OCI-LY3 (cell line): ENCODE measurements around the gene NIP7.

Experiments used
- H2AFZ ChIP-seq: fragments of 200-600, 300-600 bp; shearing (Covaris generic); 2 replicates; pipeline ENCODE4 v1.6.0; 2014; ENCODE audit warnings: antibody characterized with exemption, low read depth, low read length
- H3K27ac ChIP-seq: fragments of 200-600, 300-600 bp; sonication (generic); 2 replicates; pipeline ENCODE4 v1.5.1; 2014; ENCODE audit warnings: mild to moderate bottlenecking, low read length, moderate library complexity, mixed read lengths
- H3K27me3 ChIP-seq: fragments of 200-600, 300-600 bp; sonication (generic); 2 replicates; pipeline ENCODE4 v1.6.1; 2014; ENCODE audit warnings: low read depth, low read length, mixed read lengths
- H3K36me3 ChIP-seq: fragments of 200-600, 300-600 bp; sonication (generic); replicated peaks from 2 replicates; pipeline ENCODE3; 2014; ENCODE audit warnings: low read depth, low read length, mixed read lengths
- H3K4me1 ChIP-seq: fragments of 300-600, 200-600 bp; sonication (generic); 2 replicates; pipeline ENCODE4 v1.6.1; 2014; ENCODE audit warnings: low read length, mixed read lengths
- H3K4me2 ChIP-seq: fragments of 200-600, 300-600 bp; sonication (generic); 2 replicates; pipeline ENCODE4 v1.6.1; 2014; ENCODE audit warnings: low read length, mixed read lengths
- H3K4me3 ChIP-seq: fragments of 300-600, 200-600 bp; sonication (generic); 2 replicates; pipeline ENCODE4 v1.5.1; 2014; ENCODE audit warnings: antibody characterized with exemption, mild to moderate bottlenecking, low read length, moderate library complexity
- H3K79me2 ChIP-seq: fragments of 300-600, 200-600 bp; shearing (Covaris generic); 2 replicates; pipeline ENCODE4 v1.6.1; 2014; ENCODE audit warnings: mild to moderate bottlenecking, low read length, mixed read lengths
- H3K9ac ChIP-seq: fragments of 300-600, 200-600 bp; shearing (Covaris generic); 2 replicates; pipeline ENCODE4 v1.6.0; 2014; ENCODE audit warnings: mild to moderate bottlenecking, low read length, moderate library complexity
- H3K9me3 ChIP-seq: fragments of 200-600, 300-600 bp; shearing (Covaris generic); 2 replicates; pipeline ENCODE4 v1.6.1; 2014; ENCODE audit warnings: low read length, mixed read lengths; ENCODE audit not compliant: insufficient read depth
- H4K20me1 ChIP-seq: fragments of 200-600, 300-600 bp; sonication (generic); 2 replicates; pipeline ENCODE4 v1.6.1; 2016; ENCODE audit warnings: low read length, mixed read lengths; ENCODE audit not compliant: insufficient read depth
- EZH2phosphoT487 ChIP-seq: fragments of 200-600 bp; shearing (Covaris generic); IDR thresholded peaks from 2 replicates; pipeline ENCODE4 v1.6.1; 2018; ENCODE audit warnings: antibody characterized with exemption, mixed run types, low read depth
- TF ChIP-seq, protein P1 (sequence below): fragments of 200-600, 300-600 bp; sonication (generic); IDR thresholded peaks from 2 replicates; pipeline ENCODE4 v1.5.1; 2014; ENCODE audit warnings: antibody characterized with exemption, low read length, low read depth

Gene NIP7

DNA sequence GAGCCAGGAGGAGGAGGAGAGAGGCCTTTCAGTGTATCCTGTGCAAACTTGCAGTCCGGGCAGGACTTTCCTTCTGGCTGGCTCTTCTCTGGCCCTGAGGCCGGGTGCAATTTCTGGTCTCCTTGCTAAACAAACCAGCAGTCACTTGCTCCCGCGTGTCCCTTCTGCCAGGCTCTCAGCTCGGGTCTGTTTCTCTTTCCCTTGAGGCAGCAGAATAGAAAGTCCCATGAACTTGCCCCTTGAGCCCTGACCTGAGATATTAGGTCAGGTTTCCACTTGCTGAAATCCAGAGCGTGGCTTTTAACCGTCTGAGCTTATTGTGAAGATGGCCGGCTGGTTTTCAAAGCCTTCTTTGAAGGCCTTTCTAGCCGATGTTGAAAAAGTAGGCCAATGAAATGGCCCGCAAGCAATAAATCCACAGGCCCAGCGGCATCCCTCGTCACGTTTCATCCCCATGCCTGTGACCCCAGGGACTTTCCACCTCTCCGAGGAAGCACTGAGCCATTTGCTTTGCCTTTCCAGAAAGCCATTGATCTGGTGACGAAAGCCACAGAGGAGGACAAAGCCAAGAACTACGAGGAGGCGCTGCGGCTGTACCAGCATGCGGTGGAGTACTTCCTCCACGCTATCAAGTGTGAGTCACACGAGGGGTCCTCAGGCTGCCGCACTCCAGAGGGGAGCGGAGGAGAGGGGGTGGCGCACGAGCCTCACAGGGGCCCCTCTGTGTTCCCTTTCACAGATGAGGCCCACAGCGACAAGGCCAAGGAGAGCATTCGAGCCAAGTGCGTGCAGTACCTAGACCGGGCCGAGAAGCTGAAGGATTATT lies 23.9 kb upstream of the NIP7 start:
- H3K9me3 ChIP-seq: no peaks in the 10 kb centered on the region
- H3K27me3 ChIP-seq: no peaks in the 10 kb centered on the region
- no peak overlapping the region for H3K27ac ChIP-seq
- H2AFZ ChIP-seq: no peak overlapping the region
- peaks cover under 1% of the 10 kb centered on the region; the same call in 1 of the 2 replicates for H3K4me1 ChIP-seq
- H4K20me1 ChIP-seq: peaks cover 6% of the 10 kb centered on the region
- no peak overlapping the region for H3K9ac ChIP-seq
- H3K36me3 ChIP-seq: peaks cover 50% of the 10 kb centered on the region
- H3K4me3 ChIP-seq: no peak overlapping the region
- peaks cover 40% of the 10 kb centered on the region for H3K79me2 ChIP-seq
- TF ChIP-seq EZH2phosphoT487: no peak
- TF ChIP-seq, protein P1, sequence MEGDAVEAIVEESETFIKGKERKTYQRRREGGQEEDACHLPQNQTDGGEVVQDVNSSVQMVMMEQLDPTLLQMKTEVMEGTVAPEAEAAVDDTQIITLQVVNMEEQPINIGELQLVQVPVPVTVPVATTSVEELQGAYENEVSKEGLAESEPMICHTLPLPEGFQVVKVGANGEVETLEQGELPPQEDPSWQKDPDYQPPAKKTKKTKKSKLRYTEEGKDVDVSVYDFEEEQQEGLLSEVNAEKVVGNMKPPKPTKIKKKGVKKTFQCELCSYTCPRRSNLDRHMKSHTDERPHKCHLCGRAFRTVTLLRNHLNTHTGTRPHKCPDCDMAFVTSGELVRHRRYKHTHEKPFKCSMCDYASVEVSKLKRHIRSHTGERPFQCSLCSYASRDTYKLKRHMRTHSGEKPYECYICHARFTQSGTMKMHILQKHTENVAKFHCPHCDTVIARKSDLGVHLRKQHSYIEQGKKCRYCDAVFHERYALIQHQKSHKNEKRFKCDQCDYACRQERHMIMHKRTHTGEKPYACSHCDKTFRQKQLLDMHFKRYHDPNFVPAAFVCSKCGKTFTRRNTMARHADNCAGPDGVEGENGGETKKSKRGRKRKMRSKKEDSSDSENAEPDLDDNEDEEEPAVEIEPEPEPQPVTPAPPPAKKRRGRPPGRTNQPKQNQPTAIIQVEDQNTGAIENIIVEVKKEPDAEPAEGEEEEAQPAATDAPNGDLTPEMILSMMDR: no peak
- no peak overlapping the region for H3K4me2 ChIP-seq

DNA sequence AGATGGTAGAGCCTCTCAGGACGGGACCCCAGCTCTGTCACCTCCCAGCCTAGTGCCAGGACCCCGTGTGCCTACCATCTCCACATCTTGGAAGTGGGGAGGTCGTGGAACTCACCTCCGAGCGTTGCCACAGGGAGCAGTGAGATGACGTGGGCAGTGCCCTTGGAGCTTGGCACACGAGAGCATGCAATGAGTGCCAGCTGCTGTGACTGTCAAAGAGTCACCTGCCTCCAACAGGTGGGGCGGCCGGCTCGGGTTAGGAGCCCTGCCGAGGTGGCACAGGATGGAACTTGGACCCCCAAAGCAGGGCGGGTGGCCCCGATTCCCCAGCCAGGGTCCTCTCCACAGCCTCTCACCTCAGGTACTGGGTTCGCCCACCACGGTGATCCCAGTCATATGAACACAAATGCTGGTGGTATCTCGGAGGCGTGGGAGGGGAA lies 23.0 kb upstream of the NIP7 start:
- H3K36me3 ChIP-seq: peaks cover 58% of the 10 kb centered on the region
- no peak overlapping the region for H3K4me2 ChIP-seq
- H3K9ac ChIP-seq: no peak overlapping the region
- no peak overlapping the region for H3K4me3 ChIP-seq
- no peak for TF ChIP-seq EZH2phosphoT487
- TF ChIP-seq, protein P1: no peak
- H3K9me3 ChIP-seq: no peaks in the 10 kb centered on the region
- peaks cover 39% of the 10 kb centered on the region for H3K79me2 ChIP-seq
- H3K27ac ChIP-seq: no peak overlapping the region
- no peak overlapping the region for H2AFZ ChIP-seq
- peaks cover 9% of the 10 kb centered on the region for H4K20me1 ChIP-seq
- H3K27me3 ChIP-seq: no peaks in the 10 kb centered on the region
- no peaks in the 10 kb centered on the region; the same call in 1 of the 2 replicates for H3K4me1 ChIP-seq

DNA sequence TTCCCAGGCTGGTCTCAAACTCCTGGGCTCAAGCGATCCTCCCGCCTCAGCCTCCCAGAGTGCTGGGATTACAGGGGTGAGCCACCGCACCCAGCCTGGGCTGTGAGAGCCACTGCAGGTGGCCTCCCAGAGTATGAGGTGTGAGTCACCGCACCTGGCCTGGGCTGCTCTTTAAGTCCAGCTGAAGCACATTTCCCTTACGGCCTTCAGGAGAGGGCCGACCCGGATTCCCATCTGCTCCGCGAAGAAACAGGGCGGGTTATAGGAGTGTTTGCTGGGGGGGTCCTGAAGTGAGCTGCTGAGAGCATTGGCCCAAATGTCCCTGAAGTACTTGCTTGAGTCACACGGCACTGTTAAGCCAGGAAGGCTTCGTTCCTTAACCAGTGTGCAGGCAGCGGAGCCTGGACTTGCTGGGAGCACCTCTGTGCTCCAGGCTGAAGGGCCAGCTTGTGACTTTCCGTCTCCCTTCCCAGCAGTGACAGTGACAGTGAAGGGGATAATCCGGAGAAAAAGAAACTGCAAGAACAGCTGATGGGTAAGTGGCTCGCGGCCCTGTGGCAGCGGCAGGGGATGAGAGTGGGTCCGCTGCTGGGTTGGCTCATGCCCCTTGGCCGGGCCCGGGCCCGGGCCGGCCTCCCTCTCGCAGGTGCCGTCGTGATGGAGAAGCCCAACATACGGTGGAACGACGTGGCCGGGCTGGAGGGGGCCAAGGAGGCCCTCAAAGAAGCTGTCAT lies 21.2 kb upstream of the NIP7 start:
- peaks cover 67% of the 10 kb centered on the region for H3K36me3 ChIP-seq

More for the DNA sequence above, 21.2 kb upstream of the NIP7 start:
- Histone ChIP-seq H3K27ac (no peak overlapping the region), H3K79me2 (peaks cover 37% of the 10 kb centered on the region), H4K20me1 (0 out of 2 replicates have a peak, but pooled peaks cover 4% of the 10 kb centered on the region), H3K4me1 (no peaks in the 10 kb centered on the region), H3K4me3 (no peak overlapping the region), H2AFZ (no peak overlapping the region), H3K9me3 (no peaks in the 10 kb centered on the region), H3K4me2 (no peak overlapping the region), H3K9ac (no peak overlapping the region), H3K27me3 (no peaks in the 10 kb centered on the region)
- TF ChIP-seq, protein P1: no peak
- TF ChIP-seq EZH2phosphoT487: no peak
